ENCODE data around the gene MUC3A. TPM values are rescaled to one million over a fixed set of nuclear protein-coding genes. Genes with fewer than 3 reads are reported as not detected.
A peak's percentile ranks its signal among the peaks of the same experiment; 100 is the strongest.

The MUC3A gene
- total and polyA plus RNA-seq, 4 donors: 0.17 to 2.5 (median 1.1) TPM

- 79% methylated on average over 2 of the region's 4 CpGs for WGBS (ENCODE audit: insufficient coverage)
- H3K36me3 ChIP-seq (ENCODE audit: control insufficient read depth, insufficient read depth, low read length): no peaks in the 10 kb centered on the region
- no peak for DNase-seq (ENCODE audit: low read depth in 4 of 6, low spot score in 6 of 6)
Measured at GRCh38 chr7:100944138-100944537, 5.2 kb upstream of the MUC3A start.

GRCh38 chr7:100946111-100946510, 3.2 kb upstream of the MUC3A start:
- Histone ChIP-seq H3K4me3 (ENCODE audit: low read depth, low read length) (no peak overlapping the region), H3K36me3 (ENCODE audit: control insufficient read depth, insufficient read depth, low read length) (no peaks in the 10 kb centered on the region), H3K4me1 (ENCODE audit: control insufficient read depth, insufficient read depth, low read length) (peaks cover 6% of the 10 kb centered on the region), H3K27me3 (ENCODE audit: control insufficient read depth, insufficient read depth, low read length) (peaks cover 8% of the 10 kb centered on the region), H3K27ac (ENCODE audit: low read depth, low read length) (no peak overlapping the region), H3K9me3 (ENCODE audit: control insufficient read depth, insufficient read depth, low read length) (no peaks in the 10 kb centered on the region)
- WGBS (ENCODE audit: insufficient coverage): 80% methylated on average over 1 of the region's 4 CpGs
- no peak for DNase-seq (ENCODE audit: low read depth in 4 of 6, low spot score in 6 of 6)

More at GRCh38 chr7:100944138-100944537, 5.2 kb upstream of the MUC3A start:
- Histone ChIP-seq H3K27ac (ENCODE audit: low read depth, low read length) (no peak overlapping the region), H3K4me1 (ENCODE audit: control insufficient read depth, insufficient read depth, low read length) (peaks cover under 1% of the 10 kb centered on the region), H3K27me3 (ENCODE audit: control insufficient read depth, insufficient read depth, low read length) (peaks cover 4% of the 10 kb centered on the region), H3K4me3 (ENCODE audit: low read depth, low read length) (no peak overlapping the region), H3K9me3 (ENCODE audit: control insufficient read depth, insufficient read depth, low read length) (peaks cover 2% of the 10 kb centered on the region)

- Histone ChIP-seq H3K4me3 (ENCODE audit: low read depth, low read length) (no peak overlapping the region), H3K27me3 (ENCODE audit: control insufficient read depth, insufficient read depth, low read length) (peaks cover 12% of the 10 kb centered on the region), H3K9me3 (ENCODE audit: control insufficient read depth, insufficient read depth, low read length) (no peaks in the 10 kb centered on the region), H3K36me3 (ENCODE audit: control insufficient read depth, insufficient read depth, low read length) (no peaks in the 10 kb centered on the region), H3K4me1 (ENCODE audit: control insufficient read depth, insufficient read depth, low read length) (peaks cover 6% of the 10 kb centered on the region), H3K27ac (ENCODE audit: low read depth, low read length) (no peak overlapping the region)
- no peak for DNase-seq (ENCODE audit: low read depth in 4 of 6, low spot score in 6 of 6)
- WGBS (ENCODE audit: insufficient coverage): 81% methylated on average over 6 of the region's 11 CpGs
Measured at GRCh38 chr7:100946766-100947365, 2.5 kb upstream of the MUC3A start.

- Histone ChIP-seq H3K27ac (ENCODE audit: low read depth, low read length) (no peak overlapping the region), H3K27me3 (ENCODE audit: control insufficient read depth, insufficient read depth, low read length) (peaks cover 12% of the 10 kb centered on the region), H3K36me3 (ENCODE audit: control insufficient read depth, insufficient read depth, low read length) (no peaks in the 10 kb centered on the region), H3K9me3 (ENCODE audit: control insufficient read depth, insufficient read depth, low read length) (no peaks in the 10 kb centered on the region), H3K4me1 (ENCODE audit: control insufficient read depth, insufficient read depth, low read length) (peaks cover 6% of the 10 kb centered on the region), H3K4me3 (ENCODE audit: low read depth, low read length) (no peak overlapping the region)
- DNase-seq (ENCODE audit: low read depth in 4 of 6, low spot score in 6 of 6): no peak
- WGBS (ENCODE audit: insufficient coverage): 89% methylated on average over 3 of the region's 5 CpGs
Measured at GRCh38 chr7:100947792-100948191, 1.5 kb upstream of the MUC3A start.

GRCh38 chr7:100949933-100950443, 654 bp downstream of the MUC3A start:
- no peak overlapping the region for H3K4me3 ChIP-seq (ENCODE audit: low read depth, low read length)

GRCh38 chr7:100951172-100951571, 1.8 kb downstream of the MUC3A start:
- Histone ChIP-seq H3K9me3 (ENCODE audit: control insufficient read depth, insufficient read depth, low read length) (no peaks in the 10 kb centered on the region), H3K4me1 (ENCODE audit: control insufficient read depth, insufficient read depth, low read length) (peaks cover 6% of the 10 kb centered on the region), H3K4me3 (ENCODE audit: low read depth, low read length) (no peak overlapping the region), H3K36me3 (ENCODE audit: control insufficient read depth, insufficient read depth, low read length) (no peaks in the 10 kb centered on the region), H3K27me3 (ENCODE audit: control insufficient read depth, insufficient read depth, low read length) (peaks cover 12% of the 10 kb centered on the region), H3K27ac (ENCODE audit: low read depth, low read length) (no peak overlapping the region)
- DNase-seq (ENCODE audit: low read depth in 4 of 6, low spot score in 6 of 6): peak in 2 of 6 donors; percentile 17 to 20
- WGBS (ENCODE audit: insufficient coverage): 25% methylated on average over 5 of the region's 6 CpGs

More at GRCh38 chr7:100949933-100950443, 654 bp downstream of the MUC3A start:
- no peak for DNase-seq (ENCODE audit: low read depth in 4 of 6, low spot score in 6 of 6)
- WGBS (ENCODE audit: insufficient coverage): 46% methylated on average over 14 of the region's 15 CpGs
- Histone ChIP-seq H3K36me3 (ENCODE audit: control insufficient read depth, insufficient read depth, low read length) (no peaks in the 10 kb centered on the region), H3K9me3 (ENCODE audit: control insufficient read depth, insufficient read depth, low read length) (no peaks in the 10 kb centered on the region), H3K4me1 (ENCODE audit: control insufficient read depth, insufficient read depth, low read length) (peaks cover 6% of the 10 kb centered on the region), H3K27me3 (ENCODE audit: control insufficient read depth, insufficient read depth, low read length) (peaks cover 12% of the 10 kb centered on the region), H3K27ac (ENCODE audit: low read depth, low read length) (no peak overlapping the region)

GRCh38 chr7:100951888-100952560, 2.7 kb downstream of the MUC3A start:
- H3K27me3 ChIP-seq (ENCODE audit: control insufficient read depth, insufficient read depth, low read length): peaks cover 12% of the 10 kb centered on the region
- DNase-seq (ENCODE audit: low read depth in 4 of 6, low spot score in 6 of 6): no peak
- H3K4me3 ChIP-seq (ENCODE audit: low read depth, low read length): no peak overlapping the region
- no peak overlapping the region for H3K27ac ChIP-seq (ENCODE audit: low read depth, low read length)
- WGBS (ENCODE audit: insufficient coverage): 78% methylated on average over 15 of the region's 15 CpGs
- no peaks in the 10 kb centered on the region for H3K9me3 ChIP-seq (ENCODE audit: control insufficient read depth, insufficient read depth, low read length)
- no peaks in the 10 kb centered on the region for H3K36me3 ChIP-seq (ENCODE audit: control insufficient read depth, insufficient read depth, low read length)
- H3K4me1 ChIP-seq (ENCODE audit: control insufficient read depth, insufficient read depth, low read length): peaks cover 6% of the 10 kb centered on the region

- no peak for DNase-seq (ENCODE audit: low read depth in 4 of 6, low spot score in 6 of 6)
- Histone ChIP-seq H3K9me3 (ENCODE audit: control insufficient read depth, insufficient read depth, low read length) (no peaks in the 10 kb centered on the region), H3K27me3 (ENCODE audit: control insufficient read depth, insufficient read depth, low read length) (peaks cover 12% of the 10 kb centered on the region), H3K27ac (ENCODE audit: low read depth, low read length) (no peak overlapping the region), H3K4me3 (ENCODE audit: low read depth, low read length) (no peak overlapping the region), H3K36me3 (ENCODE audit: control insufficient read depth, insufficient read depth, low read length) (no peaks in the 10 kb centered on the region), H3K4me1 (ENCODE audit: control insufficient read depth, insufficient read depth, low read length) (peaks cover 6% of the 10 kb centered on the region)
- 65% methylated on average over 2 of the region's 2 CpGs for WGBS (ENCODE audit: insufficient coverage)
Measured at GRCh38 chr7:100952641-100953040, 3.3 kb downstream of the MUC3A start.

GRCh38 chr7:100957832-100958421, 8.6 kb downstream of the MUC3A start:
- H3K27ac ChIP-seq (ENCODE audit: low read depth, low read length): no peak overlapping the region

More at GRCh38 chr7:100957832-100958421, 8.6 kb downstream of the MUC3A start:
- H3K36me3 ChIP-seq (ENCODE audit: control insufficient read depth, insufficient read depth, low read length): no peaks in the 10 kb centered on the region
- no peaks in the 10 kb centered on the region for H3K4me1 ChIP-seq (ENCODE audit: control insufficient read depth, insufficient read depth, low read length)
- H3K4me3 ChIP-seq (ENCODE audit: low read depth, low read length): no peak overlapping the region
- DNase-seq (ENCODE audit: low read depth in 4 of 6, low spot score in 6 of 6): peak in 1 of 6 donors; percentile 24
- peaks cover 9% of the 10 kb centered on the region for H3K27me3 ChIP-seq (ENCODE audit: control insufficient read depth, insufficient read depth, low read length)
- H3K9me3 ChIP-seq (ENCODE audit: control insufficient read depth, insufficient read depth, low read length): no peaks in the 10 kb centered on the region
- WGBS (ENCODE audit: insufficient coverage): 61% methylated on average over 12 of the region's 12 CpGs

Measured in spinal cord (tissue), 10 donors.